ENCODE measurements around the gene C5orf34.
"Not testable (repeated sequence)": the region's sequence is repeated elsewhere in the genome, so short reads cannot be mapped to it uniquely, and the experiment has no call there.

C5orf34 gene

GRCh38 chr5:43514816-43515677, at the start of gene C5orf34:
TSS of gene C5orf34 (minus strand) at chr5:43515148. CDS start at chr5:43509339, 5,809 bp downstream.
- peak; percentile 93 for FAIRE-seq
- DNase-seq (ENCODE audit: low spot score) = peak; percentile 97

DNA sequence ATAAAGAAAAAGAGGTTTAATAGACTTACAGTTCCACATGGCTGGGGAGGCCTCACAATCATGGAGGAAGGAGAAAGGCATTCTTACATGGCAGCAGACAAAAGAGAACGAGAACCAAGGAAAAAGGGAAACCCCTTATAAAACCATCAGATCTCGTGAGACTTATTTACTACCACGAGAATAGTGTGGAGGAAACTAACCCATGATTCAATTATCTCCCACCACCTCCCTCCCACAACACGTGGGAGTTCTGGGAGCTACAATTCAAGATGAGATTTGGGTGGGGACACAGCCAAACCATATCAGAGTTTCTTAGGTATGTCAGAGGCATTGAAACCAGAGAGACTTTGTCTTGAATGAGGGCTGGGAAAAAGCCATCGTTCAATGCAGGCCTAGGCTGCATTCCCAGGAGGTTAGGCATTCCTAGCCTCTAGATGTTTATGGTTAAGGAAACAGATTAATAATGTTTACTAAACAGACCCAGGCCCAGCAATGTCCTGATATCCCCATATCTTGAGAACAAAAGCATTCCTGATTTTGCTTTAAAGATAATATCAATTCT, 49.4 kb upstream of the C5orf34 start:
- DNase-seq (ENCODE audit: low spot score) (no peak), FAIRE-seq (no peak)

DNA sequence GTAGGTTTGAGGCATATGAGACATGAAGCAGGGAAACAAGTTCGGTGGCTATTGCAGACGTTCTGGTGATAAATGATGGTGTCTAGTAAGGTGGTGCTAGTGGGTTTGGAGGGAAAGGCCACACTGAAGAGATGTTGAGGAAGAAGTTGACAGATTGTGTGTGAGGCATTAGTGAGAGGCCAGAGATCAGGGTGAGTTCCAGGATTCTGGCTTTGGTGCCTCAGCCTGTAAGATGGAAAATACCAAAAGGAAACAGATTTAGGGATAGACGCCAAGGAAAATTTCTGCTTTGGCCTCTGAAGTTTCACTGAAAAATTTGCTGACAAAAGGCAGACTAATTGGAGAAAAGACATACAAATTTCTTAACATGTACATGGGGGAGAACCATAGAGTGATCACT, 48.4 kb upstream of the C5orf34 start:
- no peak for FAIRE-seq

GRCh38 chr5:43561356-43561755, 46.4 kb upstream of the C5orf34 start:
- no peak for FAIRE-seq
- no peak for DNase-seq (ENCODE audit: low spot score)

More for the DNA sequence above, 48.4 kb upstream of the C5orf34 start:
- no peak for DNase-seq (ENCODE audit: low spot score)

DNA sequence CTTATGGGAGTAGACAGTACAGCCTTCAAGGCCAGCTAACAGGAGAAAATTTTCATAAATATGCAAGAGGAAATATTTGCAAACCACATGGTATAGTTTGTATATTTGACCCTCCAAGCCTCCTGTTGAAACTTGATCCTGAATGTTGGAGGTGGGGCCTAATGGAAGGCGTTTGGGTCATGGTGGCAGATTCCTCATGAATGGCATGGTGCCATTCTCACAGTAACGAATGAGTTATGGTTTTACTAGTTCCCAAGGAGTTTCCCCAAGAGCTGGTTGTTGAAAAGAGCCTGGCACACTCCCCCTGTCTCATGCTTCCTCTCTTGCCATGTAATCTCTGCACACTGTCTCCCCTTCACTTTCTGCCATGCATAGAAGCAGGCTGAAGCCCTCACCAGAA, 45.2 kb upstream of the C5orf34 start:
- DNase-seq (ENCODE audit: low spot score) = no peak
- no peak for FAIRE-seq

DNA sequence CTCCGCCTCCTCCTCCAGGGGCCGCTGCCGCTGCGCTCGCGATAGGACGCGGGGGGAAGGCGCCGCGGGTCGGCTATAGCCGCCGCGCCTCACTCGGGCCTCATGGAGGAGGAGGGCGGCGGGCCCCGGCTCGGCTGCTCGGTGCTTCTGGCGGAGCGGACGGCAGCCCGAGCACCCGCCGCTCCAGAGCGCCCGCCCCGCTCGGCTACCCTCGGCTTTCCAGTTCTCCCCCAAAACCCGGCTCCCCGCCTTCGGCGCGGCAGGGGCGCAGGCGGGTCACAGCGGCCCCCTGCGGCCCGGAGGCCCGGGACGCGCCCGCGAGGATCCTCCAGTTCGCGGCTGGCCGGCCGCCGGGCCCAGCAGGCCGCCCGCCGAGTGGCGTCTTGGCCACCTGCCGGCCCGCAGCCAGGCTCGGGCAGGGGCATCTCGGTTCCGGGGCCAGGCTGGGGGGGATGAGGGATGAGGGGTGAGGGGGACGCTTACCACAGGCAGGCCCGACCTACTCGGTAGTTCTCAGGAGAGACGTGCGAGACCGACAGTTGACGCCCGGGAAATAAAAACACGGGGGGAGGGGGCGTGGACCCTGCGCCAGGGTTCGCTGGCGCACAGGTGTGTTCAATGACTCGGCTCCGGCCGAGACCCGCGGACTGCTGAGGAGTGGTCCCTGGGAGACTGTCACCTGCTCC, 42.1 kb upstream of the C5orf34 start, which contains the start of gene PAIP1:
TSS of gene PAIP1 (minus strand) at position 221 of the 686 bp plus-strand sequence. CDS start 231 bp downstream, outside the sequence.
- FAIRE-seq = no peak

DNA sequence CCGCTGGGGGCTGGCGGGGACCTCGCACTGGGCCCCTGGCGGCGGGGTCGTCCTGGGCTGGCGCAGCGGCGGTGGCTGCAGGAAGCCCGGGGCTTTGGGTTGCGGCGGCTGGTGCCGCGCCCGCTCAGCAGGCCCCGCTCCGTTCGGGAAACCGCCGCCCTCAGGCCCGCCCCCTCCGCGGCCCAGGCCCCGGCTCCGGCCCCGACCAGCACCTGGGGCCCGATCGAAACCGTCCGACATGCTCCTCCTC, 41.6 kb upstream of the C5orf34 start:
- not testable (repeated sequence) for FAIRE-seq; DNase-seq (ENCODE audit: low spot score)

More for the DNA sequence above, 42.1 kb upstream of the C5orf34 start, which contains the start of gene PAIP1:
- DNase-seq (ENCODE audit: low spot score) = peak; percentile 80

DNA sequence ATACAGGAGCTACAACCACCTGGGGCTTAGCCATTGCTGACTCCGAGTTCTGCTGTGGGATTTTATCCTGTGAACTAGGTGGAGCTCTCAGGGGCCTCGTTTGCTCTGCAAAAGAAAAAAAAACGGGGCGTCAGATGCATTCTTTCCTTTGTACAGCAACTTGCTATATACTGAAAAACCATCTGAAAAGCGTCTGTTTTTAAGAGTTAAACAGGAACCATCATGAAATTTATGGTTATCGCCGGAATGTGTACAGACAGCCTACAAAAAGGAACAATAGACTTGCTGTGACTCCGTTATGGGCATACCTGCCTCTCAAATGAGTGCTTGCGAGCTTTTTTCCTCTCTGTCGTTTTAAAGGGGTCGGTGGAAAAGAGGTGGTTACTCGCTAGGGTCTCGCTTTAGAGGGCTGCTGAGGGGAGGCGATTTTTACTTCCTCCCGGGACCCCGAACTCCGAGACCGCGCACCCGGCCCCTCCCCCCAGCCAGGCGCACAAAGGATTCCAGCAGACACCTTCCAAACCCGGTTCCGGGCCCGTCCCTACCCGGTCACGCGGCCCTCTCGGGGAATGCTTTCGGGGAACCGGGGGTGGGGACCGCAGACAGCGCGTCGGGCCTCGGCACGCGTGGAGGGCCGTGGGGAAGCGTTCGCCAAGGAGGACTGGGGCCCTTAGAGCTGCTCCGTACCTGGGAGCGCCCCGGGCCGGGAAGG, 41.1 kb upstream of the C5orf34 start:
- FAIRE-seq = no peak

DNA sequence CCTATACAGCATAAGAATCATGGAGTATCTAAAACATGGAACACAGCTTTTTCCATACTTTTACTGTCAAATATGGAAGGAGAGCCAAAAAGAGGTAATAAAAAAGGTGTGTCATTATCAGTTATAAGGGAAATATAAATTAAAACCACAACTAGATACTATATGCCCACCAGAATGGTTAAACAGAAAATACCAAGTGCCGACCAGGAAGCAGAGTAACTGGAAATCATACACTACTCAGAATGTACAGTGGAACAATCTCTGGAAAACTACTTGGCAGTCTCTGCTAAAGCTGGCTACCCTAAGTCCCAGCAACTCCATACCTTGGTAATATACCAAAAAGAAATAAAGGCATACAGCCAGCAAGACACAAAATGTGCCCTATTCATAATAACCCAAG, 39.5 kb upstream of the C5orf34 start:
- DNase-seq (ENCODE audit: low spot score) = no peak
- FAIRE-seq = no peak

More for the DNA sequence above, 41.1 kb upstream of the C5orf34 start:
- DNase-seq (ENCODE audit: low spot score) = no peak

DNA sequence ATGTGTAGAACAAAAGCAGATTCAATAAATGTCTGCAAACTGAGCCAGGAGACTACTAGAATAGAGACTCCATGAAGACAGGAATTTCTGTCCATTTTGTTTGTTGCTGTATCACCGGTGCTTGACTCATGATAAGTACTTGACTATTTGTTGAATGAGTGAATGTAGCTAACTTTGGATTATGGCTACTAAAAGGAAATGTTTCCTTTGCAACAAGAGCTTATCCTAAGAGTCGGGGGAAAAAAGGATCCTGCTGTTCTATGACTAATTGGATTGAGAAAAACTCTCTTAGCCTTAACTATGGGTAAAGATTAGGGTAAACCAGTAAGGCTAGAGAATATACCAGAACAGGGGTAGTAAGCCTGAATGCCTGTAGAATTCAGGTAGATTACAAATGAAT, 38.4 kb upstream of the C5orf34 start:
- FAIRE-seq (no peak), DNase-seq (ENCODE audit: low spot score) (no peak)

DNA sequence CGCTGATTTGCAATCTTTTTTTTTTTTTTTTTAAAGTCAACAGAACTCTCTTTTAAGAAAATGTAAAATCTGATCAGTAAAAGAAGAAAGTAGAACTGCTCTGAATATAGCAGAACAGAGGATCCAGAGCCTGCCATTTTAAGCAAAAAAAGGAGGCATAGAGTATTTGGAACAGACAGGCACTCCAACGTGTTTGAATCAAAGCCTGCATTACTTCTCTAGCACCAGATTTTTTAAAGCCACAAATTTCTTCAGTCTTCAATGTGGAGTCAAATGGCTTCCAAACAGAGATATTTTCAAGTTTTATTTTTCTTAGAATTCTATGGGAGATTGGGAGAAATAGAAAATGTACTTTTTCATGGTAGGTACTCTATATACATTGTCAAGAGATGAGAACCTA, 36.8 kb upstream of the C5orf34 start:
- FAIRE-seq = no peak
- no peak for DNase-seq (ENCODE audit: low spot score)

DNA sequence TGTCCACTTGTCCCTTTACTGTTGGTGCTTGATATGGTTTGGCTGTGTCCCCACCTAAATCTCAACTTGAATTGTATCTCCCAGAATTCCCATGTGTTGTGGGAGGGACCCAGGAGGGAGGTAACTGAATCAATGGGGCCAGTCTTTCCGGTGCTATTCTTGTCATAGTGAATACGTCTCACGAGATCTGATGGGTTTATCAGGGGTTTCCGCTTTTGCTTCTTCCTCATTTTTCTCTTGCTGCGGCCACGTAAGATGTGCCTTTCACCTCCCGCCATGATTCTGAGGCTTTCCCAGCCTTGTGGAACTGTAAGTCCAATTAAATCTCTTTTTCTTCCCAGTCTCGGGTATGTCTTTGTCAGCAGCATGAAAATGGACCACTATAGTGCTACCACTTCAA, 34.3 kb upstream of the C5orf34 start:
- FAIRE-seq = not testable (repeated sequence)

GRCh38 chr5:43548358-43548757, 33.4 kb upstream of the C5orf34 start:
- no peak for FAIRE-seq
- DNase-seq (ENCODE audit: low spot score) = no peak

More for the DNA sequence above, 34.3 kb upstream of the C5orf34 start:
- DNase-seq (ENCODE audit: low spot score) = not testable (repeated sequence)

DNA sequence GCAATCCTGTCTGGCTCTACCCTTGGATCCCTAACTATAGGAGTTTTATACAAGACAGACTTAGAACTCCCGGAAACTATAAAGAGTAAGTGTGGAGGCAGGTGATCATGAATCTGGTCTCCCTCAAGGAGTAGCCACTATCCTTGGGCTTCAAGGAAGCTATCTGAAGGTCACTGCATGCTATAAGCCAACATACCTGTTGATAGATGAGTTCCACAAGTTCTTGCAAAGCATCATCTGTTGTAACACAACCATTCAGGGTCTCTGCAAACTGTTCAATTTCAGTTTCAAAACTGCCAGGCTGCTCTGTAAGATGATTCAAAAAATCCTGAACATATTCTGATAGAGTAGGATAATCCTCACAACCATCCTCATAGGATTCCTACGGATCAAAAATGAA, 32.6 kb upstream of the C5orf34 start:
- DNase-seq (ENCODE audit: low spot score) (no peak), FAIRE-seq (no peak)

- FAIRE-seq = no peak
- no peak for DNase-seq (ENCODE audit: low spot score)
Observed at GRCh38 chr5:43543434-43543833, 28.5 kb upstream of the C5orf34 start.

GRCh38 chr5:43540746-43541145, 25.8 kb upstream of the C5orf34 start:
- no peak for DNase-seq (ENCODE audit: low spot score)
- FAIRE-seq = no peak

DNA sequence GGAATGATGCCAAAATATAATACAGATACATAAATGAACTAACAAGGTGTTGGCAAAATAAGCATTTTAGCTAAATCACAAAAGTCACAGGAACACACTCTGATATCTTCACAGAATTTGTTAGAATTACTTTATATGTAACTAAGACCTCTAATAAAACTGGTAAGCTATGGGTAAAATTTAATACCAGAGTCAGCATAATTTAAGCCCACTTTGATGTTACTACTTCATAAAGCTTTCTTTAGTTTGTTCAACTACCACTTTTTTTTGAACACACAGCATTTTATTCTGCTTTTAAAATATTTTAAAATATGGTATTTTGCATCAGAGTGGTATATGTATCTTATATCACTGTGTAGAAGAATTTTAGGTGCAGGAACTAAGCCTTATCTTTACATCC, 22.0 kb upstream of the C5orf34 start:
- DNase-seq (ENCODE audit: low spot score) (no peak), FAIRE-seq (no peak)

- FAIRE-seq (no peak), DNase-seq (ENCODE audit: low spot score) (no peak)
Observed at GRCh38 chr5:43533646-43534045, 18.7 kb upstream of the C5orf34 start.

DNA sequence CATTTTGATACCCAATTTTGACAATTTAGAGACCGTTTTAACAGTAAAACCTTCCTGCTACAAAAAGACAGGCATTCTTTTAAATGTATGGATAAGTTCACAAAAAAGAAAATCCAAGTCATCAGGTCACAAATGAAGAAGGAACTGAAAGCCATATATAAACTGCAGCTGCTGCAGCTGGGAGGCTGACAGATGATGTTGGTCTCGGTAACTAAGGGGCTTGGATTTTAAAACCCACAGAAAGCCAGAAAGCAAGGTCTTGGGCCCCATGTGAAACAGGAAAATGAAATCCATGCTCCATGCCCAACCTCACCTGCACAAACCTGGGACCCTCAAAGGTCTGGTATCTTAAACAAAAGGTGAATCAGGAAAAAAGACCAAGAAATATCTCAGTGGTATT, 15.7 kb upstream of the C5orf34 start:
- no peak for DNase-seq (ENCODE audit: low spot score)
- FAIRE-seq = no peak

DNA sequence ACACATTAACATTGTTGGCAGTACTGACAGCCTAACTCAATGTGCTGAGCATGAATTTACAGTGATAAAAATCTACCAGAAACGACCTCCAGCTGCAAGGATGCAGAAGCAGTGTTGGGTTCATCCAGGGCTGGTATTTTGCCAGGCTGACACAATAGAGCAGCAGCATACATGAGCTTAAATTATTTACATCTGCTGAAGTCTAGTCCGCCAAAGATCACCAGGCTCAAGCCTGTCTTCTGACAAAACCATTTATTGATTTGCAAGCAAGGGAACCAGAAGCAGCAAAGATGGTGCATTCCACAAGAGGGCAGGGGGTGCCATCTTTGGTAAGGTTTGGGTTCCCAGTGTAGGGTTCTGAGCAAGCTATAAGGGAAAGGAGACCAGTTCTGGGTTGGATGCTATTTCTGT, 8.7 kb upstream of the C5orf34 start:
- DNase-seq (ENCODE audit: low spot score) (no peak), FAIRE-seq (no peak)

GRCh38 chr5:43520615-43521014, 5.7 kb upstream of the C5orf34 start:
- DNase-seq (ENCODE audit: low spot score) (no peak), FAIRE-seq (no peak)

- DNase-seq (ENCODE audit: low spot score) = no peak
Observed at GRCh38 chr5:43515678-43516048, 715 bp upstream of the C5orf34 start.

More at GRCh38 chr5:43515678-43516048, 715 bp upstream of the C5orf34 start:
- no peak for FAIRE-seq
